GM23248 (cell line): ENCODE measurements around the gene ST6GALNAC3.

ENCODE experiments used
- EZH2 ChIP-seq: fragments of 200-600 bp; sonication (generic); IDR thresholded peaks from 2 replicates; pipeline ENCODE4 v1.6.1; 2018; ENCODE audit warnings: antibody characterized with exemption, mild to moderate bottlenecking; ENCODE audit not compliant: insufficient read depth, poor library complexity, severe bottlenecking
- EZH2phosphoT487 ChIP-seq: fragments of 200-600 bp; sonication (generic); IDR thresholded peaks from 2 replicates; pipeline ENCODE4 v1.6.1; 2018; ENCODE audit warnings: antibody characterized with exemption, moderate library complexity, mild to moderate bottlenecking, low read depth; ENCODE audit not compliant: insufficient read depth

- no peak for TF ChIP-seq EZH2
- no peak for TF ChIP-seq EZH2phosphoT487
Measured at GRCh38 chr1:76130992-76131391, 56.4 kb downstream of the ST6GALNAC3 start.
